HEK293 (cell line): ENCODE results near the gene SPOUT1.
A peak's percentile ranks its signal among the peaks of the same experiment; 100 is the strongest.

Experiments used
- GLI4 ChIP-seq: fragments of 450-650 bp; formaldehyde crosslinking; IDR thresholded peaks from 2 replicates; pipeline ENCODE4 v1.5.1; 2016; ENCODE audit warnings: missing biosample characterization, missing genetic modification characterization
- GLIS2 ChIP-seq: fragments of 450-650 bp; formaldehyde crosslinking; IDR thresholded peaks from 2 replicates; pipeline ENCODE4 v1.5.1; 2016; ENCODE audit warnings: missing biosample characterization, missing genetic modification characterization
- HOXA7 ChIP-seq: sonication (generic); formaldehyde crosslinking; IDR thresholded peaks from 2 replicates; pipeline ENCODE4 v1.8.1; 2022; ENCODE audit warnings: missing genetic modification reagents, borderline replicate concordance
- KLF1 ChIP-seq: fragments of 450-650 bp; formaldehyde crosslinking; IDR thresholded peaks from 2 replicates; pipeline ENCODE4 v1.5.1; 2016; ENCODE audit warnings: missing biosample characterization, missing genetic modification characterization
- KLF8 ChIP-seq: fragments of 450-650 bp; formaldehyde crosslinking; IDR thresholded peaks from 2 replicates; pipeline ENCODE4 v1.5.1; 2016; ENCODE audit warnings: missing biosample characterization, missing genetic modification characterization
- YY1 ChIP-seq: fragments of 450-650 bp; formaldehyde crosslinking; IDR thresholded peaks from 2 replicates; pipeline ENCODE4 v1.5.1; 2018; ENCODE audit warnings: missing biosample characterization, missing genetic modification characterization
- ZFP3 ChIP-seq: fragments of 450-650 bp; formaldehyde crosslinking; IDR thresholded peaks from 2 replicates; pipeline ENCODE4 v1.5.1; 2016; ENCODE audit warnings: low read depth, missing biosample characterization, missing genetic modification characterization
- ZNF133 ChIP-seq: fragments of 450-650 bp; formaldehyde crosslinking; IDR thresholded peaks from 2 replicates; pipeline ENCODE4 v1.5.1; 2016; ENCODE audit warnings: missing biosample characterization, missing genetic modification characterization
- ZNF169 ChIP-seq: fragments of 450-650 bp; formaldehyde crosslinking; IDR thresholded peaks from 2 replicates; pipeline ENCODE4 v1.5.1; 2016; ENCODE audit warnings: missing biosample characterization, missing genetic modification characterization
- ZNF19 ChIP-seq: fragments of 450-650 bp; formaldehyde crosslinking; IDR thresholded peaks from 2 replicates; pipeline ENCODE4; 2016; ENCODE audit warnings: missing biosample characterization, missing genetic modification characterization, low read depth
- ZNF610 ChIP-seq: fragments of 450-650 bp; formaldehyde crosslinking; IDR thresholded peaks from 2 replicates; pipeline ENCODE4 v1.5.1; 2016; ENCODE audit warnings: missing biosample characterization, missing genetic modification characterization, borderline replicate concordance
- ZNF747 ChIP-seq: fragments of 450-650 bp; formaldehyde crosslinking; IDR thresholded peaks from 2 replicates; pipeline ENCODE4 v1.5.1; 2016; ENCODE audit warnings: missing biosample characterization, missing genetic modification characterization
- ZNF76 ChIP-seq: fragments of 450-650 bp; formaldehyde crosslinking; IDR thresholded peaks from 2 replicates; pipeline ENCODE4; 2016; ENCODE audit warnings: low read depth, missing biosample characterization, missing genetic modification characterization, borderline replicate concordance
- ZNF776 ChIP-seq: fragments of 450-650 bp; formaldehyde crosslinking; IDR thresholded peaks from 2 replicates; pipeline ENCODE4 v1.5.0; 2017; ENCODE audit warnings: missing biosample characterization, missing genetic modification characterization, borderline replicate concordance
- ZNF792 ChIP-seq: fragments of 450-650 bp; formaldehyde crosslinking; IDR thresholded peaks from 2 replicates; pipeline ENCODE4 v1.5.1; 2016; ENCODE audit warnings: missing biosample characterization, missing genetic modification characterization
- ZSCAN23 ChIP-seq: fragments of 450-650 bp; formaldehyde crosslinking; IDR thresholded peaks from 2 replicates; pipeline ENCODE4 v1.5.1; 2016; ENCODE audit warnings: missing biosample characterization, missing genetic modification characterization
- TF ChIP-seq, protein P1 (sequence below): fragments of 450-650 bp; formaldehyde crosslinking; IDR thresholded peaks from 2 replicates; pipeline ENCODE4 v1.5.1; 2016; ENCODE audit warnings: missing biosample characterization, missing genetic modification characterization
- TF ChIP-seq, protein P2 (sequence below): fragments of 450-650 bp; formaldehyde crosslinking; IDR thresholded peaks from 2 replicates; pipeline ENCODE4 v1.5.1; 2016; ENCODE audit warnings: missing biosample characterization, missing genetic modification characterization, borderline replicate concordance
- TF ChIP-seq, protein P3 (sequence below): fragments of 450-650 bp; formaldehyde crosslinking; IDR thresholded peaks from 2 replicates; pipeline ENCODE4 v1.5.1; 2017; ENCODE audit warnings: missing biosample characterization, missing genetic modification characterization
- TF ChIP-seq, protein P4 (sequence below): fragments of 450-650 bp; formaldehyde crosslinking; IDR thresholded peaks from 2 replicates; pipeline ENCODE4; 2016; ENCODE audit warnings: missing biosample characterization, missing genetic modification characterization
- TF ChIP-seq, protein P5 (sequence below): fragments of 450-650 bp; formaldehyde crosslinking; IDR thresholded peaks from 2 replicates; pipeline ENCODE4 v1.5.1; 2017; ENCODE audit warnings: missing biosample characterization, missing genetic modification characterization
- TF ChIP-seq, protein P6 (sequence below): fragments of 450-650 bp; formaldehyde crosslinking; IDR thresholded peaks from 2 replicates; pipeline ENCODE4 v1.5.1; 2016; ENCODE audit warnings: missing biosample characterization, missing genetic modification characterization

The SPOUT1 gene

DNA sequence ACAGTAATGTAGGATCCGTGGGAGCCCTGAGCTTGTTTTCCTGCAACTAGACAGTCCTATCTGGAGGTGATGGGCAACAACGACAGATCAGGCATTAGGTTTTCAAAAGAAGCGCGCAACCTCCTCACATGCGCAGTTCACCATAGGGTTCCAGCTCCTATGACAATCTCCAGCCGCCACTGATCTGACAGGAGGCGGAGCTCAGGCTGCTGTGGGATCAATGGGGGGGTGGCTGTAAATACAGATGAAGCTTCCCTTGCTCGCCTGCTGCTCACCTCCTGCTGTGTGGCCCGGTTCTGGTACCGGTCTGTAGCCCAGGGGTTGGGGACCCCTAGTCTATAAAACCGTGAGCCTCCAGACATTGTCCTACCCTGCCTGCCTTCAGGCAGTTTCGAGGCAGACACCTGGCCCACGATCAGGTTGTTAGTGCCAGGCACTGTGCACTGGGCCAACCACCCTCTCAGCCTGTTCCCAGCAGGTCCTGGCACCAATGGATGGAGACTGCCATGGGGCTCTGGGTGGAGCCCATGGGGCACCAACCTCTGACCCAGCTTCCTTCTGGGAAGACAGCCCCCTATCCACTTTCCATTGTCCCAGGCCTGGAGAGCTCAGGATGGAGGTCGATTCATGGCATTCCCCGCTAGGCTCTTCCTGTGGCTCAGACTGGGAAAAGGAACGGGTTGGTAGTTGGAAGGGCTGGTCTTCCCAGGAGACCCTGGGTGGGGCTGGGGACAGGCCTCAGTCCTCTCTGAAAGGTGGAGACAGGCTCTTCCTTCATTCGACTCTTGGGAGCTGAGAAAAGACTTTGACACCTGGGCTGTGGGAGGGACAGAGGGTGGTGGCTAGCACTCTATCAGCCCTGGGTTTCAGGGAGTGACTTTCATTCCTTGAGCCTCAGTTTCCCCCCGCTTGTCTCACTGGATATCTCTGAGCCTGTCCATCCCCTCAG is 9.6 kb downstream of the SPOUT1 start (continued):
- TF ChIP-seq ZNF610 (no peak), KLF8 (tag by site-specific recombination) (no peak), GLI4 (tag by site-specific recombination) (no peak), ZFP3 (tag by site-specific recombination) (no peak), ZNF19 (tag by site-specific recombination) (no peak), ZNF747 (no peak), ZNF169 (no peak), GLIS2 (tag by site-specific recombination) (0 out of 2 replicates have a peak, but pooled peaks have one; percentile 12), ZSCAN23 (tag by site-specific recombination) (no peak), ZNF76 (tag by site-specific recombination) (no peak), ZNF776 (no peak), ZNF133 (tag by site-specific recombination) (no peak), ZNF792 (tag by site-specific recombination) (no peak), HOXA7 (CRISPR knock-in tag) (no peak), KLF1 (no peak), YY1 (tag by site-specific recombination) (no peak)
- TF ChIP-seq, protein P1, sequence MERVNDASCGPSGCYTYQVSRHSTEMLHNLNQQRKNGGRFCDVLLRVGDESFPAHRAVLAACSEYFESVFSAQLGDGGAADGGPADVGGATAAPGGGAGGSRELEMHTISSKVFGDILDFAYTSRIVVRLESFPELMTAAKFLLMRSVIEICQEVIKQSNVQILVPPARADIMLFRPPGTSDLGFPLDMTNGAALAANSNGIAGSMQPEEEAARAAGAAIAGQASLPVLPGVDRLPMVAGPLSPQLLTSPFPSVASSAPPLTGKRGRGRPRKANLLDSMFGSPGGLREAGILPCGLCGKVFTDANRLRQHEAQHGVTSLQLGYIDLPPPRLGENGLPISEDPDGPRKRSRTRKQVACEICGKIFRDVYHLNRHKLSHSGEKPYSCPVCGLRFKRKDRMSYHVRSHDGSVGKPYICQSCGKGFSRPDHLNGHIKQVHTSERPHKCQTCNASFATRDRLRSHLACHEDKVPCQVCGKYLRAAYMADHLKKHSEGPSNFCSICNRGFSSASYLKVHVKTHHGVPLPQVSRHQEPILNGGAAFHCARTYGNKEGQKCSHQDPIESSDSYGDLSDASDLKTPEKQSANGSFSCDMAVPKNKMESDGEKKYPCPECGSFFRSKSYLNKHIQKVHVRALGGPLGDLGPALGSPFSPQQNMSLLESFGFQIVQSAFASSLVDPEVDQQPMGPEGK (tag by site-specific recombination) = peak; percentile 30; the same call in 1 of the 2 replicates
- TF ChIP-seq, protein P2, sequence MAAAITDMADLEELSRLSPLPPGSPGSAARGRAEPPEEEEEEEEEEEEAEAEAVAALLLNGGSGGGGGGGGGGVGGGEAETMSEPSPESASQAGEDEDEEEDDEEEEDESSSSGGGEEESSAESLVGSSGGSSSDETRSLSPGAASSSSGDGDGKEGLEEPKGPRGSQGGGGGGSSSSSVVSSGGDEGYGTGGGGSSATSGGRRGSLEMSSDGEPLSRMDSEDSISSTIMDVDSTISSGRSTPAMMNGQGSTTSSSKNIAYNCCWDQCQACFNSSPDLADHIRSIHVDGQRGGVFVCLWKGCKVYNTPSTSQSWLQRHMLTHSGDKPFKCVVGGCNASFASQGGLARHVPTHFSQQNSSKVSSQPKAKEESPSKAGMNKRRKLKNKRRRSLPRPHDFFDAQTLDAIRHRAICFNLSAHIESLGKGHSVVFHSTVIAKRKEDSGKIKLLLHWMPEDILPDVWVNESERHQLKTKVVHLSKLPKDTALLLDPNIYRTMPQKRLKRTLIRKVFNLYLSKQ (tag by site-specific recombination) = no peak
- TF ChIP-seq, protein P3, sequence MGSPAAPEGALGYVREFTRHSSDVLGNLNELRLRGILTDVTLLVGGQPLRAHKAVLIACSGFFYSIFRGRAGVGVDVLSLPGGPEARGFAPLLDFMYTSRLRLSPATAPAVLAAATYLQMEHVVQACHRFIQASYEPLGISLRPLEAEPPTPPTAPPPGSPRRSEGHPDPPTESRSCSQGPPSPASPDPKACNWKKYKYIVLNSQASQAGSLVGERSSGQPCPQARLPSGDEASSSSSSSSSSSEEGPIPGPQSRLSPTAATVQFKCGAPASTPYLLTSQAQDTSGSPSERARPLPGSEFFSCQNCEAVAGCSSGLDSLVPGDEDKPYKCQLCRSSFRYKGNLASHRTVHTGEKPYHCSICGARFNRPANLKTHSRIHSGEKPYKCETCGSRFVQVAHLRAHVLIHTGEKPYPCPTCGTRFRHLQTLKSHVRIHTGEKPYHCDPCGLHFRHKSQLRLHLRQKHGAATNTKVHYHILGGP (tag by site-specific recombination) = no peak
- TF ChIP-seq, protein P4, sequence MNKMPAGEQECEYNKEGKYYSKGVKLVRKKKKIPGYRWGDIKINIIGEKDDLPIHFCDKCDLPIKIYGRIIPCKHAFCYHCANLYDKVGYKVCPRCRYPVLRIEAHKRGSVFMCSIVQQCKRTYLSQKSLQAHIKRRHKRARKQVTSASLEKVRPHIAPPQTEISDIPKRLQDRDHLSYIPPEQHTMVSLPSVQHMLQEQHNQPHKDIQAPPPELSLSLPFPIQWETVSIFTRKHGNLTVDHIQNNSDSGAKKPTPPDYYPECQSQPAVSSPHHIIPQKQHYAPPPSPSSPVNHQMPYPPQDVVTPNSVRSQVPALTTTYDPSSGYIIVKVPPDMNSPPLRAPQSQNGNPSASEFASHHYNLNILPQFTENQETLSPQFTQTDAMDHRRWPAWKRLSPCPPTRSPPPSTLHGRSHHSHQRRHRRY = no peak
- TF ChIP-seq, protein P5, sequence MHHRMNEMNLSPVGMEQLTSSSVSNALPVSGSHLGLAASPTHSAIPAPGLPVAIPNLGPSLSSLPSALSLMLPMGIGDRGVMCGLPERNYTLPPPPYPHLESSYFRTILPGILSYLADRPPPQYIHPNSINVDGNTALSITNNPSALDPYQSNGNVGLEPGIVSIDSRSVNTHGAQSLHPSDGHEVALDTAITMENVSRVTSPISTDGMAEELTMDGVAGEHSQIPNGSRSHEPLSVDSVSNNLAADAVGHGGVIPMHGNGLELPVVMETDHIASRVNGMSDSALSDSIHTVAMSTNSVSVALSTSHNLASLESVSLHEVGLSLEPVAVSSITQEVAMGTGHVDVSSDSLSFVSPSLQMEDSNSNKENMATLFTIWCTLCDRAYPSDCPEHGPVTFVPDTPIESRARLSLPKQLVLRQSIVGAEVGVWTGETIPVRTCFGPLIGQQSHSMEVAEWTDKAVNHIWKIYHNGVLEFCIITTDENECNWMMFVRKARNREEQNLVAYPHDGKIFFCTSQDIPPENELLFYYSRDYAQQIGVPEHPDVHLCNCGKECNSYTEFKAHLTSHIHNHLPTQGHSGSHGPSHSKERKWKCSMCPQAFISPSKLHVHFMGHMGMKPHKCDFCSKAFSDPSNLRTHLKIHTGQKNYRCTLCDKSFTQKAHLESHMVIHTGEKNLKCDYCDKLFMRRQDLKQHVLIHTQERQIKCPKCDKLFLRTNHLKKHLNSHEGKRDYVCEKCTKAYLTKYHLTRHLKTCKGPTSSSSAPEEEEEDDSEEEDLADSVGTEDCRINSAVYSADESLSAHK = peak; percentile 84
- TF ChIP-seq, protein P6, sequence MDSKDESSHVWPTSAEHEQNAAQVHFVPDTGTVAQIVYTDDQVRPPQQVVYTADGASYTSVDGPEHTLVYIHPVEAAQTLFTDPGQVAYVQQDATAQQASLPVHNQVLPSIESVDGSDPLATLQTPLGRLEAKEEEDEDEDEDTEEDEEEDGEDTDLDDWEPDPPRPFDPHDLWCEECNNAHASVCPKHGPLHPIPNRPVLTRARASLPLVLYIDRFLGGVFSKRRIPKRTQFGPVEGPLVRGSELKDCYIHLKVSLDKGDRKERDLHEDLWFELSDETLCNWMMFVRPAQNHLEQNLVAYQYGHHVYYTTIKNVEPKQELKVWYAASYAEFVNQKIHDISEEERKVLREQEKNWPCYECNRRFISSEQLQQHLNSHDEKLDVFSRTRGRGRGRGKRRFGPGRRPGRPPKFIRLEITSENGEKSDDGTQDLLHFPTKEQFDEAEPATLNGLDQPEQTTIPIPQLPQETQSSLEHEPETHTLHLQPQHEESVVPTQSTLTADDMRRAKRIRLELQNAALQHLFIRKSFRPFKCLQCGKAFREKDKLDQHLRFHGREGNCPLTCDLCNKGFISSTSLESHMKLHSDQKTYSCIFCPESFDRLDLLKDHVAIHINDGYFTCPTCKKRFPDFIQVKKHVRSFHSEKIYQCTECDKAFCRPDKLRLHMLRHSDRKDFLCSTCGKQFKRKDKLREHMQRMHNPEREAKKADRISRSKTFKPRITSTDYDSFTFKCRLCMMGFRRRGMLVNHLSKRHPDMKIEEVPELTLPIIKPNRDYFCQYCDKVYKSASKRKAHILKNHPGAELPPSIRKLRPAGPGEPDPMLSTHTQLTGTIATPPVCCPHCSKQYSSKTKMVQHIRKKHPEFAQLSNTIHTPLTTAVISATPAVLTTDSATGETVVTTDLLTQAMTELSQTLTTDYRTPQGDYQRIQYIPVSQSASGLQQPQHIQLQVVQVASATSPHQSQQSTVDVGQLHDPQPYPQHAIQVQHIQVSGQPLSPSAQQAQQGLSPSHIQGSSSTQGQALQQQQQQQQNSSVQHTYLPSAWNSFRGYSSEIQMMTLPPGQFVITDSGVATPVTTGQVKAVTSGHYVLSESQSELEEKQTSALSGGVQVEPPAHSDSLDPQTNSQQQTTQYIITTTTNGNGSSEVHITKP = 0 out of 2 replicates have a peak, but pooled peaks have one; percentile 11
